GM21423 (cell line): ENCODE measurements around the gene FOXD4L4.
"Not testable (repeated sequence)": the region's sequence is repeated elsewhere in the genome, so short reads cannot be mapped to it uniquely, and the experiment has no call there.

Experiments used
- ATAC-seq: cut with Tn5 transposase; IDR thresholded peaks from one replicate; pipeline ENCODE4 v1.9.1; 2021; ENCODE audit warnings: mild to moderate bottlenecking, moderate library complexity; ENCODE audit not compliant: unreplicated experiment

FOXD4L4 gene

GRCh38 chr9:65737096-65737564 is at the start of gene FOXD4L4:
Gene FOXD4L4 (plus strand): TSS chr9:65737146. CDS start chr9:65737146, 0 bp downstream.
- not testable (repeated sequence) for ATAC-seq

- not testable (repeated sequence) for ATAC-seq
Observed at GRCh38 chr9:65703550-65703949, 33.4 kb upstream of the FOXD4L4 start.

- ATAC-seq = not testable (repeated sequence)
Observed at GRCh38 chr9:65714445-65714844, 22.5 kb upstream of the FOXD4L4 start.

GRCh38 chr9:65738133-65738532 is 1.2 kb downstream of the FOXD4L4 start:
- ATAC-seq = not testable (repeated sequence)
